Epithelial cell of esophagus (primary cell): ENCODE results near the gene WNT9A.

ENCODE experiments used
- DNase-seq: peaks from one replicate; pipeline ENCODE4 v3.0.0; 2010; ENCODE audit warnings: low read depth
- H3K4me3 ChIP-seq: 2 replicates; pipeline ENCODE4 v1.5.1; 2011; ENCODE audit warnings: mild to moderate bottlenecking, low read length, control low read depth
- CTCF ChIP-seq: IDR thresholded peaks from 2 replicates; pipeline ENCODE4 v1.5.1; 2011; ENCODE audit warnings: low read depth, mild to moderate bottlenecking, low read length, control low read depth, inconsistent platforms; ENCODE audit not compliant: insufficient read depth; ENCODE audit errors: missing control alignments

WNT9A gene

GRCh38 chr1:227917081-227917950 lies 30.4 kb downstream of the WNT9A start:
- no peak for TF ChIP-seq CTCF
- no peak for DNase-seq
- H3K4me3 ChIP-seq: no peak overlapping the region

GRCh38 chr1:227916655-227917054 lies 31.1 kb downstream of the WNT9A start:
- TF ChIP-seq CTCF: no peak
- no peak overlapping the region for H3K4me3 ChIP-seq
- no peak for DNase-seq

GRCh38 chr1:227915564-227916553 lies 31.9 kb downstream of the WNT9A start:
- no peak for TF ChIP-seq CTCF
- peak; percentile 91 for DNase-seq
- no peak overlapping the region for H3K4me3 ChIP-seq

GRCh38 chr1:227914801-227915563 lies 32.8 kb downstream of the WNT9A start:
- TF ChIP-seq CTCF: no peak
- no peak for DNase-seq
- no peak overlapping the region for H3K4me3 ChIP-seq

- H3K4me3 ChIP-seq: no peak overlapping the region
- DNase-seq: no peak
- no peak for TF ChIP-seq CTCF
Observed at GRCh38 chr1:227913764-227914721, 33.7 kb downstream of the WNT9A start.
